ENCODE data around the gene CACNA2D3. TPM values are rescaled to one million over a fixed set of nuclear protein-coding genes. Genes with fewer than 3 reads are reported as not detected.

The CACNA2D3 gene
- total RNA-seq, 1 donor from 2014 or later = 0.48 TPM

GRCh38 chr3:54326951-54327350, 204.6 kb downstream of the CACNA2D3 start:
- no peak for DNase-seq (ENCODE audit: low spot score)

- no peak for DNase-seq (ENCODE audit: low spot score)
Observed at GRCh38 chr3:54331341-54331740, 209.0 kb downstream of the CACNA2D3 start.

- DNase-seq (ENCODE audit: low spot score) = no peak
Observed at GRCh38 chr3:54337846-54338245, 215.5 kb downstream of the CACNA2D3 start.

- no peak for DNase-seq (ENCODE audit: low spot score)
Observed at GRCh38 chr3:54339608-54340007, 217.3 kb downstream of the CACNA2D3 start.

GRCh38 chr3:54341811-54342210, 219.5 kb downstream of the CACNA2D3 start:
- DNase-seq (ENCODE audit: low spot score) = no peak

GRCh38 chr3:54342676-54343075, 220.3 kb downstream of the CACNA2D3 start:
- no peak for DNase-seq (ENCODE audit: low spot score)

GRCh38 chr3:54343495-54343894, 221.1 kb downstream of the CACNA2D3 start:
- DNase-seq (ENCODE audit: low spot score) = no peak

- no peak for DNase-seq (ENCODE audit: low spot score)
Observed at GRCh38 chr3:54344601-54345231, 222.4 kb downstream of the CACNA2D3 start.

- DNase-seq (ENCODE audit: low spot score) = no peak
Observed at GRCh38 chr3:54345847-54346375, 223.6 kb downstream of the CACNA2D3 start.

- DNase-seq (ENCODE audit: low spot score) = no peak
Observed at GRCh38 chr3:54347060-54347459, 224.7 kb downstream of the CACNA2D3 start.

GRCh38 chr3:54347933-54348332, 225.6 kb downstream of the CACNA2D3 start:
- DNase-seq (ENCODE audit: low spot score) = no peak

GRCh38 chr3:54349231-54349652, 226.9 kb downstream of the CACNA2D3 start:
- no peak for DNase-seq (ENCODE audit: low spot score)

- DNase-seq (ENCODE audit: low spot score) = no peak
Observed at GRCh38 chr3:54349691-54350090, 227.3 kb downstream of the CACNA2D3 start.

- DNase-seq (ENCODE audit: low spot score) = no peak
Observed at GRCh38 chr3:54353546-54353945, 231.2 kb downstream of the CACNA2D3 start.

GRCh38 chr3:54353946-54354345, 231.6 kb downstream of the CACNA2D3 start:
- DNase-seq (ENCODE audit: low spot score) = no peak

GRCh38 chr3:54355800-54356199, 233.4 kb downstream of the CACNA2D3 start:
- DNase-seq (ENCODE audit: low spot score) = no peak

GRCh38 chr3:54356261-54357045, 234.1 kb downstream of the CACNA2D3 start:
- no peak for DNase-seq (ENCODE audit: low spot score)

GRCh38 chr3:54357301-54357700, 234.9 kb downstream of the CACNA2D3 start:
- DNase-seq (ENCODE audit: low spot score) = no peak

GRCh38 chr3:54358316-54358715, 236.0 kb downstream of the CACNA2D3 start:
- DNase-seq (ENCODE audit: low spot score) = no peak

GRCh38 chr3:54358969-54359694, 236.8 kb downstream of the CACNA2D3 start:
- DNase-seq (ENCODE audit: low spot score) = no peak

- DNase-seq (ENCODE audit: low spot score) = no peak
Observed at GRCh38 chr3:54360320-54360719, 238.0 kb downstream of the CACNA2D3 start.

GRCh38 chr3:54361746-54362283, 239.5 kb downstream of the CACNA2D3 start:
- DNase-seq (ENCODE audit: low spot score) = no peak
